ENCODE measurements around the gene ITGA1. TPM values are rescaled to one million over a fixed set of nuclear protein-coding genes. Genes with fewer than 3 reads are reported as not detected.

The ITGA1 gene
- total and polyA plus RNA-seq, 2 donors (not counting 1 experiment from before 2014, with no cell fraction given), result 0.74 TPM; not detected in 1

- Mint-ChIP-seq H3K9me3 (ENCODE audit: insufficient read depth) (no peaks in the 10 kb centered on the region), H3K27ac (no peak overlapping the region), H3K4me3 (no peak overlapping the region), H3K27me3 (peaks cover 16% of the 10 kb centered on the region), H3K4me1 (no peaks in the 10 kb centered on the region)
- no peak for TF ChIP-seq EZH2 (IDR thresholded peaks at IDR 0.05; ENCODE audit: borderline replicate concordance, insufficient read depth, low read depth, low read length, poor library complexity, severe bottlenecking)
- TF ChIP-seq, protein P1, sequence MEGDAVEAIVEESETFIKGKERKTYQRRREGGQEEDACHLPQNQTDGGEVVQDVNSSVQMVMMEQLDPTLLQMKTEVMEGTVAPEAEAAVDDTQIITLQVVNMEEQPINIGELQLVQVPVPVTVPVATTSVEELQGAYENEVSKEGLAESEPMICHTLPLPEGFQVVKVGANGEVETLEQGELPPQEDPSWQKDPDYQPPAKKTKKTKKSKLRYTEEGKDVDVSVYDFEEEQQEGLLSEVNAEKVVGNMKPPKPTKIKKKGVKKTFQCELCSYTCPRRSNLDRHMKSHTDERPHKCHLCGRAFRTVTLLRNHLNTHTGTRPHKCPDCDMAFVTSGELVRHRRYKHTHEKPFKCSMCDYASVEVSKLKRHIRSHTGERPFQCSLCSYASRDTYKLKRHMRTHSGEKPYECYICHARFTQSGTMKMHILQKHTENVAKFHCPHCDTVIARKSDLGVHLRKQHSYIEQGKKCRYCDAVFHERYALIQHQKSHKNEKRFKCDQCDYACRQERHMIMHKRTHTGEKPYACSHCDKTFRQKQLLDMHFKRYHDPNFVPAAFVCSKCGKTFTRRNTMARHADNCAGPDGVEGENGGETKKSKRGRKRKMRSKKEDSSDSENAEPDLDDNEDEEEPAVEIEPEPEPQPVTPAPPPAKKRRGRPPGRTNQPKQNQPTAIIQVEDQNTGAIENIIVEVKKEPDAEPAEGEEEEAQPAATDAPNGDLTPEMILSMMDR (IDR thresholded peaks at IDR 0.05), result no peak
- no peak overlapping the region for H3K4me3 ChIP-seq (ENCODE audit: control extremely low read depth in 1 of 5, extremely low read depth in 1 of 5, insufficient read depth in 1 of 5, low read depth in 2 of 5, low read length in 4 of 5)
- H3K27ac ChIP-seq (ENCODE audit: low read length in 2 of 2), result no peak overlapping the region
- H3K9ac ChIP-seq (ENCODE audit: low read length), result no peak overlapping the region
- H3K4me2 ChIP-seq (replicated peaks; ENCODE audit: low read depth, low read length, poor library complexity, severe bottlenecking), result no peak overlapping the region
- no peaks in the 10 kb centered on the region for H3K79me2 ChIP-seq (ENCODE audit: control insufficient read depth, insufficient read depth, low read length)
- no peaks in the 10 kb centered on the region for H3K36me3 ChIP-seq (replicated peaks in 1 of 2; ENCODE audit: control extremely low read depth in 1 of 2, control insufficient read depth in 1 of 2, extremely low read depth in 1 of 2, insufficient read depth in 2 of 2, low read length in 1 of 2)
- no peaks in the 10 kb centered on the region for H3K4me1 ChIP-seq (ENCODE audit: control insufficient read depth in 2 of 2, insufficient read depth in 2 of 2, low read length in 2 of 2)
- H4K20me1 ChIP-seq (ENCODE audit: control insufficient read depth, insufficient read depth, low read length, poor library complexity, severe bottlenecking), result no peaks in the 10 kb centered on the region
- DNase-seq (no peak), ATAC-seq (ENCODE audit: low read depth) (no peak)
- POLR2A ChIA-PET, result no interaction called here
- intact Hi-C loops (cut with micrococcal nuclease), result no loop called here
- CTCF ChIA-PET, result no interaction called here
- H3K27me3 ChIP-seq (replicated peaks in 1 of 4; ENCODE audit: control extremely low read depth in 1 of 4, control insufficient read depth in 3 of 4, insufficient read depth in 4 of 4, low read length in 3 of 4), result peaks cover 0 to 5% (median 1%) of the 10 kb centered on the region in 4 experiments
- H3K9me3 ChIP-seq (ENCODE audit: control extremely low read depth in 1 of 3, control insufficient read depth in 2 of 3, insufficient read depth in 1 of 3, low read length in 2 of 3), result no peaks in the 10 kb centered on the region
- 89% methylated on average over 3 of the region's 5 CpGs for WGBS (ENCODE audit: insufficient coverage)
- H2AFZ ChIP-seq (ENCODE audit: insufficient read depth, low read depth, low read length, poor library complexity, severe bottlenecking), result no peak overlapping the region
Measured at GRCh38 chr5:52895572-52896413, 108.1 kb downstream of the ITGA1 start.

- no peak overlapping the region for H3K4me3 ChIP-seq (ENCODE audit: control extremely low read depth in 1 of 5, extremely low read depth in 1 of 5, insufficient read depth in 1 of 5, low read depth in 2 of 5, low read length in 4 of 5)
- peaks cover 0 to 5% (median 1%) of the 10 kb centered on the region in 4 experiments for H3K27me3 ChIP-seq (replicated peaks in 1 of 4; ENCODE audit: control extremely low read depth in 1 of 4, control insufficient read depth in 3 of 4, insufficient read depth in 4 of 4, low read length in 3 of 4)
- H3K9me3 Mint-ChIP-seq (ENCODE audit: insufficient read depth), result peaks cover 2% of the 10 kb centered on the region
- no CpG with 5 or more reads among the region's 2 CpGs for WGBS (ENCODE audit: insufficient coverage)
- H3K79me2 ChIP-seq (ENCODE audit: control insufficient read depth, insufficient read depth, low read length), result no peaks in the 10 kb centered on the region
- TF ChIP-seq, protein P1 (IDR thresholded peaks at IDR 0.05), result no peak
- TF ChIP-seq EZH2 (IDR thresholded peaks at IDR 0.05; ENCODE audit: borderline replicate concordance, insufficient read depth, low read depth, low read length, poor library complexity, severe bottlenecking), result no peak
- no peak overlapping the region for H2AFZ ChIP-seq (ENCODE audit: insufficient read depth, low read depth, low read length, poor library complexity, severe bottlenecking)
- no peak overlapping the region for H3K27ac ChIP-seq (ENCODE audit: low read length in 2 of 2)
- no peak overlapping the region for H3K4me3 Mint-ChIP-seq
- ChIA-PET CTCF (interaction anchor here (1.0 kb wide), 1 partner anchor 19 kb away, joined by 3 read pairs; no protein-coding TSS in a partner anchor), POLR2A (no interaction called here)
- H3K27ac Mint-ChIP-seq, result no peak overlapping the region
- intact Hi-C loops (cut with micrococcal nuclease), result no loop called here
- no peaks in the 10 kb centered on the region for H3K4me1 Mint-ChIP-seq
- H3K4me1 ChIP-seq (ENCODE audit: control insufficient read depth in 2 of 2, insufficient read depth in 2 of 2, low read length in 2 of 2), result no peaks in the 10 kb centered on the region
- DNase-seq (no peak), ATAC-seq (ENCODE audit: low read depth) (no peak)
- peaks cover 20% of the 10 kb centered on the region for H3K27me3 Mint-ChIP-seq
- no peaks in the 10 kb centered on the region for H3K9me3 ChIP-seq (ENCODE audit: control extremely low read depth in 1 of 3, control insufficient read depth in 2 of 3, insufficient read depth in 1 of 3, low read length in 2 of 3)
- H4K20me1 ChIP-seq (ENCODE audit: control insufficient read depth, insufficient read depth, low read length, poor library complexity, severe bottlenecking), result no peaks in the 10 kb centered on the region
- H3K4me2 ChIP-seq (replicated peaks; ENCODE audit: low read depth, low read length, poor library complexity, severe bottlenecking), result no peak overlapping the region
- H3K9ac ChIP-seq (ENCODE audit: low read length), result no peak overlapping the region
- H3K36me3 ChIP-seq (replicated peaks in 1 of 2; ENCODE audit: control extremely low read depth in 1 of 2, control insufficient read depth in 1 of 2, extremely low read depth in 1 of 2, insufficient read depth in 2 of 2, low read length in 1 of 2), result no peaks in the 10 kb centered on the region
Measured at GRCh38 chr5:52896534-52897237, 109.0 kb downstream of the ITGA1 start.

All from B cell (primary cell).